IPS-18c (cell line): ENCODE data around the gene LCORL.
A peak's percentile ranks its signal among the peaks of the same experiment; 100 is the strongest.
"Not testable (repeated sequence)": the region's sequence is repeated elsewhere in the genome, so short reads cannot be mapped to it uniquely, and the experiment has no call there.

Source experiments
- H3K4me3 ChIP-seq: 2 replicates; pipeline ENCODE4 v1.7.0; 2013; ENCODE audit warnings: low read depth, mild to moderate bottlenecking, low read length, moderate library complexity; ENCODE audit not compliant: insufficient read depth
- H3K9me3 ChIP-seq: one replicate; pipeline ENCODE4 v1.6.1; 2013; ENCODE audit warnings: mild to moderate bottlenecking, low read length, moderate library complexity; ENCODE audit not compliant: control insufficient read depth, insufficient read depth

LCORL gene

GRCh38 chr4:18025288-18025687, 3.7 kb upstream of the LCORL start:
- H3K4me3 ChIP-seq: no peak overlapping the region
- no peaks in the 10 kb centered on the region for H3K9me3 ChIP-seq

DNA sequence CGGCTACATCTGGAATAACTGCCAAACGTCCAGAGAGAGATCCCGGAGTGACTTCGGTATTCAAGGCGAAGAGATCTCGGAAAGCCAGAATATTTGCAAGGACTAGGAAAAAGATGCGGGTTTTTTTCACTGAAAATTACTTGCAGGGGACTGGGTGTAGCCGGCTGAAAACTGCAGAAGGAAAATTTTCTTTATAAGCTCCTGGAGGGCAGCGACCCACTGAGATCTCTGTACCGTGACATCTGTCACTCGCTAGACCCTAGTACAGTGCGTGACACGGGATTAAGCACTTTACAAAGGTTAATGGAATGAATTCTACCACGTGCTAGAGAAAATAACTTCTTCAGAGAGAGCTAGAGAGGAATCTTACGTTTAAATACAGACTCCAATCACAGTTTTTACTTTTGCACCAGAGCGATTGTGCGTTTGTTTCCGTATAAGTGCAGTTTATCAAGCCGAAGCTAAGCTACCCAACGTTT, 1.1 kb upstream of the LCORL start:
- Histone ChIP-seq H3K9me3 (no peaks in the 10 kb centered on the region), H3K4me3 (peak overlapping the region; percentile 86)

DNA sequence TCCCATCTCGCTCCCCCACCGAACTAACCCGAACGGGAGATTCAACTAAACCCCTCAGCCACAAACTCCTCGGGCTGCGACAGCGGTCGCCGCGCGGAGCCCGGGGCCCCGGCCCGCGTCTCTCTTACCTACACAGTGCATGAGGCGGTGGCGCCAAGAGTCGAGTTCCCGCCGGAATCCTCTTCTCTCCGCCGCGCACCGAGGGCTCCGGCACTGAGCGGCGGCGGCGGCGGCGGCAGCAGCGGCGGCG, 160 bp downstream of the LCORL start:
- no peaks in the 10 kb centered on the region for H3K9me3 ChIP-seq

DNA sequence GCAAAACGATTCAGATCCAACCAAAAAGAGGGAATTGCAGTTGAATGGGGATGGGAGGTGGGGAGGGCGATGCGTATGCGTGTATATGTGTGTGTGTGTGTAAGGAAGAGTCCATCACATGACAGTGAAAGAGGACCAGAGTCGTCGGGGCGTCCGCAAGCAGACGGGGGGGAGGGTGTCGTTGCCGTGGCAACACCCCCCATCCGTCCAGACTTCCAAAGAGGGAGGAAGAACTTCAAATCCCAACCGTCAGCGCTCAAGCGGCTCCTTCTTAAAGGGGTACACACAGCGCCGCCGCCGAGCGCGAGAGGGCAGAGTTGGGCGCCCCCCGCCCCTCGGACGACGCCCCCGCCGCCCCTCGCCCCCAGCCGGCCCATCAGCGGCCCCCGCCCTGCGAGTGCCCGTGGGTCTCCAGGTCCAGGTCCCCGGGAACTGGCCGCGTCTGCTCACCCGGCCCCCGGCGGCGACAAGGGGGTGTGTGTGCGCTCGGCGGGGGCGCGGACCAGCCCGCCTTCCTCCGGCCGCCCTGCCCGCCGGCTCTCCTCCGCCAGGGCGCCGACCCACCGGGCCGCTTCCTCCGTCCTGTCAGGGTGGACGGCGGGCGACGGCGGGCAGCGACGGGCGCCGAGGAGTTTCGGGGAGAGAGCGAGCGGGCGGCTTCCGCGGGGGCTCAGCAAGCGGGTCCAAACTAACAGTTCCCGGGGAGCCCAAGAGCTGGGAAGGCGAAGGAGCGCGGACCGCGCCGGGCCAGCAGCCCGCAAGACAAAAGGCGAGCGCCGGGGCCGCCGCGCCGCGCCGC, 685 bp downstream of the LCORL start:
- Histone ChIP-seq H3K9me3 (no peaks in the 10 kb centered on the region), H3K4me3 (peak overlapping the region; percentile 86)

More for the DNA sequence above, 160 bp downstream of the LCORL start:
- peak overlapping the region; percentile 86 for H3K4me3 ChIP-seq

DNA sequence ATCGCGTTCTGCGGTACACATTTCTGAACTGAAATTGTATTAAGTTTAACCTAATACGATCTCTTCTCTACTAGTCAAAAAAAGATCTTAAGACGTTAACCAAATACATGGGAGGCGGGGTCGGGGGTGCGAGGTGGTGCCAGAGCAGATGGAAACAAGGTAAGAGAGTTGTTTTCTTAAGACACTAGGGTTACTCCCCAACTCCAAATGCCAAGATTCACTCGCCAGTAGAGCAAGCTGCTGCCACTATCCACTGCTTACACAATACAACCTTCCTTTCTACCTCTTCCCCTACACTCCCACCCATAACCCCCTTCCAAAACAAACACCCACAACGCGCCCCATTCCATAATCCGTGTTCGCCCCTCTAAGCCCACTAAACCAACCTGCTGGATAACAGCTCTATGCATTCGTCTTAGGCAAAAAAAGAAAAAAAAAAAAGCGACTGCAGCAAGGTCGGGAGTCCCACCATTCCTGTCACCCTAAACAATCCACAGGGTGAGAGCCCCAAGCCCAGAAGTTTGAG, 1.3 kb downstream of the LCORL start:
- Histone ChIP-seq H3K4me3 (peak overlapping the region; percentile 69), H3K9me3 (no peaks in the 10 kb centered on the region)

DNA sequence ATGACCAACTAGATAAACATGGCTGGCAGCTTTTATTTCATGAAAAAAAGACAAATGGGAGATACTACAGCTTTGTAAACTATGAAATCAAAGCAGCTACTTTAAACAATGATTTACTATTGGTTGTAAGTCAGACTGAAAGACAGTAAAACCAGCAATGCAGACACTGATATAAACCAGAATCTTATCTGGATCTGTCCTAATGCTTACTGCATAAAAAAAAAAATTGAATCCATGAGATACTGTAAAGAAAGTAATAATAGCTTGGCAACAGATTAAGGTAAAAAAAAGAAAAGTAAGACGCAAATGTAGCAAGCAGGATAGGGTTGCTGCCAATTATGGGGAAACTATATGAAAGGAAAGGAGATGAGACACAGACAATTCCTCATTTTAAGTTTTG, 7.3 kb downstream of the LCORL start:
- no peaks in the 10 kb centered on the region for H3K9me3 ChIP-seq
- H3K4me3 ChIP-seq: no peak overlapping the region

GRCh38 chr4:18012807-18013462, 8.6 kb downstream of the LCORL start:
- no peak overlapping the region for H3K4me3 ChIP-seq
- H3K9me3 ChIP-seq: no peaks in the 10 kb centered on the region

DNA sequence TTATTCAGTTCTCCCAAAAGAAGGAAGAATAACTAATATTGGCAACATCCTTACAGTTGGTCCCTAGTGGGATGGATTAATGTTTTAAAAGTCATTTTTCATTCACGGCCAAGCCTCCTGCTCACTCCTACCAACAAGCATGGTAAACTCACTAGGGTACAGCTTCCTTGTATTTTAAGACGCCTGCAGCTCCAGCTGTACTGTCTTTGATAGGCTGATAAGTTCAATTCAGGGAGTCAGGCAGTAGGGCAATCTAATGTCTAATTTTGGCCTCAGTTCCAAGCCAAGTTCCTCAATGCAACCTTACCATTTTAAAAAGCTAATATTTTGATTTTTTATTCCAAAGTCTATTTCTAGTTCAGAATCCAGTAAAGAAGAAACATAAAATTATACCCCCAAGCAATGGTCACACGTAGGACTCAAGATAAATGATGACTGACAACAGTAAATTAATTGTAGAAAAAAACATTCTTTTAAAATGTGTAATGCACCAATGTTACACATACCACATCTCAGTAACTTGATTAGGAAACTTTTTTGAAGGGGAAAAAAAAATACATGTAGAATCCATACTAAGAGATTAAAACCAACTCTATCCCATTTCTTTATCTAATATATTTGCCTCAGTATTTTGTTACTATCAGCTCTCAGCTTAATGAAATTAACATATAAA, 9.3 kb downstream of the LCORL start:
- Histone ChIP-seq H3K9me3 (no peaks in the 10 kb centered on the region), H3K4me3 (no peak overlapping the region)

- Histone ChIP-seq H3K4me3 (no peak overlapping the region), H3K9me3 (peaks cover 11% of the 10 kb centered on the region)
Measured at GRCh38 chr4:18007625-18008024, 13.9 kb downstream of the LCORL start.

GRCh38 chr4:18006432-18006831, 15.1 kb downstream of the LCORL start:
- not testable (repeated sequence) for H3K4me3 ChIP-seq
- H3K9me3 ChIP-seq: peaks cover 11% of the 10 kb centered on the region

GRCh38 chr4:17997129-17997528, 24.4 kb downstream of the LCORL start:
- Histone ChIP-seq H3K9me3 (no peaks in the 10 kb centered on the region), H3K4me3 (no peak overlapping the region)

DNA sequence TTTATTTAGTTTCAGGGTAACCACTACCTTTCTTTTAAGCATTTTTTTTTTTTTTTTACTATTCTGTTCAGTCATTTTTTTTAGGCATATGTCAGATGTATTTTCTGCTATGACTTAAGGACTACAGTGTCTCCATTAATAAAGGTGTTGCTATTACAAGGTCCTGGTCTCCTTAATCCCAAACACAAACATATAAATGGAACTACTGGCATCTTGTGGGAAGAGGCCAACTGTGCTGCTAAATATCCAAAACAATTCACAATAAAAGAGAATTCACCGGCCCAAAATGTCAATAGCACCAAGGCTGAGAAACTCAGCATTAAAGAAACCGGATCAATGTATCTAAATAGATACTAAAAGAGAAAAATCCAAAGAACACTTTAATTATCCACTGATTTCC, 26.4 kb downstream of the LCORL start:
- Histone ChIP-seq H3K9me3 (no peaks in the 10 kb centered on the region), H3K4me3 (no peak overlapping the region)

- H3K4me3 ChIP-seq: no peak overlapping the region
- H3K9me3 ChIP-seq: no peaks in the 10 kb centered on the region
Measured at GRCh38 chr4:17985832-17986231, 35.7 kb downstream of the LCORL start.

DNA sequence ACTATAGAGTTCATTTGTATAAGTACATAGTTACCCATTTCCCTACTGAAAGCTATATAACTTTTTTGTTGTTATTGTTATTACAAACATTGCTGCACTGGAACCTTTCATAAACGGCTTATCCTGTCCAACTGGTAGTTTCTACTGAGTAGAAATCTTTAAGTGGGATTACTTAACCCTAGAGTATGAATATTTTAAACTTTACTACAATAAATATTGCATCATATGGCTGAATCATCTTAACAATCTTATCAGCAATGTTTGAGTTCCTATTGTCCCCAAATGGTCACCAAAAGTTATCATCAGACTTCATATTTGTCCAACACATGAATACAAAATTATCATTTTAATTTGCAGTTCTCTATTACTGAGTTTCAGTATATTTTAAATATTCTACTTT, 40.5 kb downstream of the LCORL start:
- no peaks in the 10 kb centered on the region for H3K9me3 ChIP-seq
- no peak overlapping the region for H3K4me3 ChIP-seq

GRCh38 chr4:17968721-17969120, 52.8 kb downstream of the LCORL start:
- no peaks in the 10 kb centered on the region for H3K9me3 ChIP-seq
- H3K4me3 ChIP-seq: no peak overlapping the region

DNA sequence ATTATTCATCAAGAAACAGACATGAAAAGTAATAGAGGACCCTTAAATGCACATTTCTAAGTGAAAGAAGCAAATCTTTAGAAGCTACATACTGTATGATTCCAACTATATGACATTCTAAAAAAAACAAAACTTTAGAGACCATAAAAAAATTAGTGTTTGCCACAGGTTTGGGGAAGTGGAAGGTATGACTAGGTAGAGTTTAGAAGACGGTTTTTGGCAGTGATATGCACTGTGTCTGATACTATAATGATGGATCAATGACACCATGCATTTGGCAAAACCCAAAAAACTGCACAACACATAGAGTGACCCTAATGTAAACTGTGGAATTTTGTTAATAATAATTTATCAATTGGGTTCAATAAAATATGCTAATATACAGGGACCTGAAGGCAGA, 54.5 kb downstream of the LCORL start:
- Histone ChIP-seq H3K4me3 (no peak overlapping the region), H3K9me3 (no peaks in the 10 kb centered on the region)

DNA sequence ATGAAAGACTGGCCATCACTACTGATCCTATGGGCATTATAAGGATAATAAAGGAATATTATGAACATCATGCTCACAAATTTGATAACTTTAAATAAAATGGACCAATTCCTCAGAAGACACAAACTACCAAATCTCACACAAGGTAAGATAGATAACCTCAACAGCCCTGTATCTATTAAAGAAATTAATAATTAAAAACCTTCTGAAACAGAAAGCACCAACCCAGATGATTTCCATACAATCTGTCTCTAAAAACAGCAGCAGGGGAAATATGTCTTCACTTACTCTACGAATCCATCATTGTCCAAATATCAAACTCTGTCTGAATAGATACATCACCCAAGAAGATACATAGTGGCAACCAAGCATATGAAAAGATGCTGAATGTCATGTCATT, 55.2 kb downstream of the LCORL start:
- Histone ChIP-seq H3K9me3 (no peaks in the 10 kb centered on the region), H3K4me3 (no peak overlapping the region)

GRCh38 chr4:17964576-17964975, 57.0 kb downstream of the LCORL start:
- Histone ChIP-seq H3K4me3 (no peak overlapping the region), H3K9me3 (no peaks in the 10 kb centered on the region)
